H9 (cell line): ENCODE measurements around the gene LINC01488. TPM values are rescaled to one million over a fixed set of nuclear protein-coding genes. Genes with fewer than 3 reads are reported as not detected.

Experiments used
- DNase-seq: peaks from one replicate; pipeline ENCODE4 v3.0.0-alpha.2; 2017
- H2AFZ ChIP-seq: one replicate; pipeline ENCODE4 v1.6.1; 2013; ENCODE audit warnings: mild to moderate bottlenecking, low read length, control low read depth, moderate library complexity
- H2AK5ac ChIP-seq: 2 replicates; pipeline ENCODE4 v1.6.1; 2013; ENCODE audit warnings: low read length, control low read depth, mixed read lengths; ENCODE audit not compliant: insufficient read length
- H2BK120ac ChIP-seq: one replicate; pipeline ENCODE4 v1.6.1; 2013; ENCODE audit warnings: low read depth, mild to moderate bottlenecking, low read length, control low read depth, inconsistent platforms; ENCODE audit not compliant: poor library complexity, severe bottlenecking
- H2BK12ac ChIP-seq: 2 replicates; pipeline ENCODE4 v1.6.1; 2013; ENCODE audit warnings: low read length, control low read depth, mixed read lengths, low read depth; ENCODE audit not compliant: insufficient read length
- H2BK15ac ChIP-seq: 2 replicates; pipeline ENCODE4 v1.6.1; 2013; ENCODE audit warnings: low read depth, low read length, control low read depth
- H2BK20ac ChIP-seq: one replicate; pipeline ENCODE4 v1.6.1; 2013; ENCODE audit warnings: low read depth, mild to moderate bottlenecking, low read length, control low read depth, inconsistent platforms; ENCODE audit not compliant: poor library complexity, severe bottlenecking
- H2BK5ac ChIP-seq: 2 replicates; pipeline ENCODE4 v1.6.1; 2013; ENCODE audit warnings: low read length, control low read depth, mixed read lengths; ENCODE audit not compliant: insufficient read length
- H3K14ac ChIP-seq: 2 replicates; pipeline ENCODE4 v1.6.1; 2013; ENCODE audit warnings: low read length, control low read depth; ENCODE audit not compliant: insufficient read depth
- H3K18ac ChIP-seq: 2 replicates; pipeline ENCODE4 v1.6.1; 2013; ENCODE audit warnings: low read depth, mild to moderate bottlenecking, mixed read lengths, low read length, control low read depth; ENCODE audit not compliant: insufficient read length
- H3K23ac ChIP-seq: 2 replicates; pipeline ENCODE4 v1.6.1; 2013; ENCODE audit warnings: low read length, control low read depth, mixed read lengths, low read depth; ENCODE audit not compliant: insufficient read length
- H3K23me2 ChIP-seq: 2 replicates; pipeline ENCODE4 v1.6.1; 2013; ENCODE audit warnings: low read depth, mild to moderate bottlenecking, mixed read lengths, low read length, control low read depth; ENCODE audit not compliant: insufficient read length, poor library complexity, severe bottlenecking
- H3K27ac ChIP-seq: 2 replicates; pipeline ENCODE4 v1.5.1; 2013; ENCODE audit warnings: low read length, control low read depth, mixed read lengths, low read depth; ENCODE audit not compliant: insufficient read length
- H3K27me3 ChIP-seq: 2 replicates; pipeline ENCODE4 v1.6.1; 2013; ENCODE audit warnings: low read length, control low read depth, inconsistent platforms; ENCODE audit not compliant: insufficient read depth
- H3K4ac ChIP-seq: 2 replicates; pipeline ENCODE4 v1.6.1; 2013; ENCODE audit warnings: low read depth, mild to moderate bottlenecking, control low read depth, inconsistent platforms, low read length, moderate library complexity
- H3K4me1 ChIP-seq: 2 replicates; pipeline ENCODE4 v1.6.1; 2013; ENCODE audit warnings: low read length, control low read depth, inconsistent platforms; ENCODE audit not compliant: insufficient read depth
- H3K4me2 ChIP-seq: 2 replicates; pipeline ENCODE4 v1.6.1; 2013; ENCODE audit warnings: low read length, control low read depth, mixed read lengths; ENCODE audit not compliant: insufficient read length, insufficient read depth
- H3K56ac ChIP-seq: 2 replicates; pipeline ENCODE4 v1.6.1; 2013; ENCODE audit warnings: low read depth, mild to moderate bottlenecking, mixed read lengths, low read length, control low read depth; ENCODE audit not compliant: insufficient read length
- H3K79me1 ChIP-seq: 2 replicates; pipeline ENCODE4 v1.6.1; 2013; ENCODE audit warnings: low read depth, mild to moderate bottlenecking, moderate library complexity, low read length, control low read depth, inconsistent platforms; ENCODE audit not compliant: insufficient read depth, poor library complexity, severe bottlenecking
- H3K79me2 ChIP-seq: 2 replicates; pipeline ENCODE4 v1.6.1; 2013; ENCODE audit warnings: low read length, control low read depth, inconsistent platforms; ENCODE audit not compliant: insufficient read depth
- H3K9ac ChIP-seq: 2 replicates; pipeline ENCODE4 v1.6.1; 2013; ENCODE audit warnings: low read length, control low read depth, mixed read lengths; ENCODE audit not compliant: insufficient read length; ENCODE audit errors: extremely low read depth
- H3K9me3 ChIP-seq: one replicate; pipeline ENCODE4 v1.6.1; 2013; ENCODE audit warnings: low read depth, low read length, inconsistent platforms; ENCODE audit not compliant: control insufficient read depth
- H3T11ph ChIP-seq: one replicate; pipeline ENCODE4 v1.6.1; 2013; ENCODE audit warnings: mild to moderate bottlenecking, low read length, control low read depth, inconsistent platforms
- H4K20me1 ChIP-seq: one replicate; pipeline ENCODE4 v1.6.1; 2013; ENCODE audit not compliant: control insufficient read depth, insufficient read length, insufficient read depth
- H4K5ac ChIP-seq: 2 replicates; pipeline ENCODE4 v1.6.1; 2013; ENCODE audit warnings: low read depth, mild to moderate bottlenecking, mixed read lengths, low read length, control low read depth; ENCODE audit not compliant: insufficient read length
- H4K8ac ChIP-seq: replicated peaks from 2 replicates; pipeline ENCODE4 v1.6.1; 2013; ENCODE audit warnings: low read length, control low read depth, mixed read lengths, low read depth; ENCODE audit not compliant: insufficient read length
- H4K91ac ChIP-seq: 2 replicates; pipeline ENCODE4 v1.6.1; 2013; ENCODE audit warnings: low read depth, mild to moderate bottlenecking, moderate library complexity, mixed read lengths, low read length, control low read depth; ENCODE audit not compliant: insufficient read length
- H3K27ac Mint-ChIP-seq, 3 experiments: 2 replicates in 2 of 3; 3 replicates in 1 of 3; pipeline ENCODE4 v1.8.0; 2020 to 2021; ENCODE audit warnings: mixed read lengths in 3 of 3, mild to moderate bottlenecking in 1 of 3, moderate library complexity in 1 of 3
- H3K27me3 Mint-ChIP-seq: 2 replicates; pipeline ENCODE4 v1.8.0; 2021; ENCODE audit warnings: low read depth, mild to moderate bottlenecking, moderate library complexity, mixed read lengths
- H3K36me3 Mint-ChIP-seq, 3 experiments: 2 replicates in 2 of 3; 3 replicates in 1 of 3; pipeline ENCODE4 v1.8.0; 2020 to 2021; ENCODE audit warnings: low read depth in 3 of 3, mixed read lengths in 3 of 3; ENCODE audit not compliant: insufficient read depth in 1 of 3
- H3K4me1 Mint-ChIP-seq, 2 experiments: 2 replicates each; pipeline ENCODE4 v1.8.0; 2020; ENCODE audit warnings: mixed read lengths in 2 of 2
- H3K4me3 Mint-ChIP-seq, 2 experiments: 2 replicates in 1 of 2; 3 replicates in 1 of 2; pipeline ENCODE4 v1.8.0; 2020 to 2021; ENCODE audit warnings: mild to moderate bottlenecking in 2 of 2, mixed read lengths in 2 of 2, moderate library complexity in 1 of 2
- H3K9me3 Mint-ChIP-seq, 2 experiments: 2 replicates in 1 of 2; 3 replicates in 1 of 2; pipeline ENCODE4 v1.8.0; 2020; ENCODE audit warnings: mild to moderate bottlenecking in 2 of 2, mixed read lengths in 2 of 2, moderate library complexity in 1 of 2
- WGBS: extraction: QIAGEN DNeasy Blood & Tissue Kit; methylation state at CpG from one replicate; pipeline ENCODE4 v1.1.7; 2013; ENCODE audit warnings: missing lambda C conversion rate, low lambda C conversion rate, mixed read lengths; ENCODE audit not compliant: insufficient read length; ENCODE audit errors: extremely low coverage; 5-methylcytosine and 5-hydroxymethylcytosine counted together
- total RNA-seq: library from RNA; stranded (reverse); gene quantifications from 2 replicates; pipeline ENCODE4 v1.2.1, GENCODE V29; 2021
- TF ChIP-seq, protein P1 (sequence below): fragments of 200-600 bp; sonication (generic); conservative IDR thresholded peaks from 3 replicates; pipeline ENCODE4 v1.8.0; 2021; ENCODE audit warnings: antibody characterized with exemption, mild to moderate bottlenecking

LINC01488 gene
- total RNA-seq, 1 experiment from 2014 or later: not detected

DNA sequence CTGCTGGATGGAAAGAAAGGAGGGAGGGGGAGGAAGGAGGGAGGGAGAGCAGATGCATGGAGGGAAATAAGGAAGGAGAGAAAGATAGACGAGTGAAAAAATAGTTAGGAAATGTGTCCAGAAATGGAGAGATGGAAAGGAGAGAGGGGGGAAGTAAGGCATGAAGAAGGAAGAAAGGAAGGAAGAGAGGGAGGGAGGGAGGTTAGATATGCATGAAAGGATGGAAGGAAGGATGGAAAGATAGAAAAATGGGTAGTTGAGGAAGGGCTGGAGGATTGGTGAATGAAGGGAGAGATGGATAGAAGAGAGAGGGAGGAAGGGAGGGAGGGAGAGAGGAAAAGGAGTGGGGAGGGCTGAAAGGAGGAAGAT lies 19.6 kb downstream of the LINC01488 start:
- no peak overlapping the region for H2BK5ac ChIP-seq
- H4K5ac ChIP-seq: no peak overlapping the region
- WGBS: 100% methylated on average over 1 of the region's 1 CpG
- H4K8ac ChIP-seq: no peak overlapping the region
- H3K27me3 ChIP-seq: no peaks in the 10 kb centered on the region
- H3K4ac ChIP-seq: no peak overlapping the region
- H2BK15ac ChIP-seq: no peak overlapping the region
- H2BK20ac ChIP-seq: no peak overlapping the region
- H3K9me3 ChIP-seq: no peaks in the 10 kb centered on the region
- H3K4me2 ChIP-seq: no peak overlapping the region
- no peak for DNase-seq
- H3K4me1 Mint-ChIP-seq: no peaks in the 10 kb centered on the region
- H3K27me3 Mint-ChIP-seq: peaks cover 7% of the 10 kb centered on the region
- H4K91ac ChIP-seq: no peak overlapping the region
- no peak overlapping the region for H3K18ac ChIP-seq
- H3K23ac ChIP-seq: no peak overlapping the region
- H4K20me1 ChIP-seq: no peaks in the 10 kb centered on the region
- no peaks in the 10 kb centered on the region for H3K79me1 ChIP-seq
- no peaks in the 10 kb centered on the region for H3K23me2 ChIP-seq
- H3K9me3 Mint-ChIP-seq: peaks cover 0 to 2% of the 10 kb centered on the region in 2 experiments; a peak in 2 of 5 replicates
- H3T11ph ChIP-seq: no peak overlapping the region
- H3K4me3 Mint-ChIP-seq: no peak overlapping the region
- H3K4me1 ChIP-seq: no peaks in the 10 kb centered on the region
- H3K36me3 Mint-ChIP-seq: peaks cover 0 to 2% (median 0%) of the 10 kb centered on the region in 3 experiments; a peak in 2 of 7 replicates
- H2AFZ ChIP-seq: no peak overlapping the region
- no peak overlapping the region for H3K9ac ChIP-seq
- no peak overlapping the region for H2AK5ac ChIP-seq
- H3K14ac ChIP-seq: no peak overlapping the region
- H3K79me2 ChIP-seq: no peaks in the 10 kb centered on the region
- no peak overlapping the region for H2BK12ac ChIP-seq
- no peak overlapping the region for H3K27ac Mint-ChIP-seq
- H3K56ac ChIP-seq: no peak overlapping the region
- H3K27ac ChIP-seq: no peak overlapping the region
- no peak overlapping the region for H2BK120ac ChIP-seq
- TF ChIP-seq, protein P1, sequence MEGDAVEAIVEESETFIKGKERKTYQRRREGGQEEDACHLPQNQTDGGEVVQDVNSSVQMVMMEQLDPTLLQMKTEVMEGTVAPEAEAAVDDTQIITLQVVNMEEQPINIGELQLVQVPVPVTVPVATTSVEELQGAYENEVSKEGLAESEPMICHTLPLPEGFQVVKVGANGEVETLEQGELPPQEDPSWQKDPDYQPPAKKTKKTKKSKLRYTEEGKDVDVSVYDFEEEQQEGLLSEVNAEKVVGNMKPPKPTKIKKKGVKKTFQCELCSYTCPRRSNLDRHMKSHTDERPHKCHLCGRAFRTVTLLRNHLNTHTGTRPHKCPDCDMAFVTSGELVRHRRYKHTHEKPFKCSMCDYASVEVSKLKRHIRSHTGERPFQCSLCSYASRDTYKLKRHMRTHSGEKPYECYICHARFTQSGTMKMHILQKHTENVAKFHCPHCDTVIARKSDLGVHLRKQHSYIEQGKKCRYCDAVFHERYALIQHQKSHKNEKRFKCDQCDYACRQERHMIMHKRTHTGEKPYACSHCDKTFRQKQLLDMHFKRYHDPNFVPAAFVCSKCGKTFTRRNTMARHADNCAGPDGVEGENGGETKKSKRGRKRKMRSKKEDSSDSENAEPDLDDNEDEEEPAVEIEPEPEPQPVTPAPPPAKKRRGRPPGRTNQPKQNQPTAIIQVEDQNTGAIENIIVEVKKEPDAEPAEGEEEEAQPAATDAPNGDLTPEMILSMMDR: no peak
